Measurements from ENCODE around the gene MSX2. TPM values are rescaled to one million over a fixed set of nuclear protein-coding genes. Genes with fewer than 3 reads are reported as not detected.

Gene MSX2
- total and polyA plus RNA-seq, 2 donors (not counting 1 experiment from before 2014, with no cell fraction given) = not detected

DNA sequence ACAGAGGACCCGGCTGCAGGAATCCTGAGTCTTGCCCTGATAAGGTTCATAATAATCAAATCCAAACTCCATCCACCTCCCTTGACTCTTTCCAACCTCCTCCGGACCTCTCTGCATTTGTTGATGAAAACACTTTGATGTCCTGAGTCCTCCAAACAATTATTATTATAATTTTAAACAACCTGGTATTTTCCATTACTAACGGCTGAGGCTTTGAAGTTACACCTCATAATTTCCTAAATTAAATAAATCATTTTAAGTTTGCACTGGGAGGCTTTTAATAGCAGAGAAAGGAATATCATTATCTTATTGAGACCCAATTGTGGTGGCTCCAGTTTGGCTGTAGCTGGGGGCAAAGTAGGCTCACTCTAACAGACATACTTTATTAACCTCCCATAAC is 9.5 kb downstream of the MSX2 start:
- Histone ChIP-seq H2AFZ (ENCODE audit: insufficient read depth, low read depth, low read length, poor library complexity, severe bottlenecking) (no peak overlapping the region), H3K27ac (ENCODE audit: low read length in 2 of 2) (no peak overlapping the region), H3K9ac (ENCODE audit: low read length) (no peak overlapping the region), H3K4me3 (ENCODE audit: control extremely low read depth in 1 of 5, extremely low read depth in 1 of 5, insufficient read depth in 1 of 5, low read depth in 2 of 5, low read length in 4 of 5) (no peak overlapping the region), H4K20me1 (ENCODE audit: control insufficient read depth, insufficient read depth, low read length, poor library complexity, severe bottlenecking) (no peaks in the 10 kb centered on the region), H3K79me2 (ENCODE audit: control insufficient read depth, insufficient read depth, low read length) (no peaks in the 10 kb centered on the region), H3K9me3 (ENCODE audit: control extremely low read depth in 1 of 3, control insufficient read depth in 2 of 3, insufficient read depth in 1 of 3, low read length in 2 of 3) (peaks cover 0 to 28% (median 0%) of the 10 kb centered on the region in 3 donors), H3K27me3 (replicated peaks in 1 of 4; ENCODE audit: control extremely low read depth in 1 of 4, control insufficient read depth in 3 of 4, insufficient read depth in 4 of 4, low read length in 3 of 4) (peaks cover 0 to 60% (median 27%) of the 10 kb centered on the region in 4 experiments), H3K36me3 (replicated peaks in 1 of 2; ENCODE audit: control extremely low read depth in 1 of 2, control insufficient read depth in 1 of 2, extremely low read depth in 1 of 2, insufficient read depth in 2 of 2, low read length in 1 of 2) (no peaks in the 10 kb centered on the region), H3K4me2 (replicated peaks; ENCODE audit: low read depth, low read length, poor library complexity, severe bottlenecking) (no peak overlapping the region), H3K4me1 (ENCODE audit: control insufficient read depth in 2 of 2, insufficient read depth in 2 of 2, low read length in 2 of 2) (no peaks in the 10 kb centered on the region)
- Mint-ChIP-seq H3K4me3 (no peak overlapping the region), H3K4me1 (no peaks in the 10 kb centered on the region), H3K9me3 (ENCODE audit: insufficient read depth) (no peaks in the 10 kb centered on the region), H3K27ac (no peak overlapping the region), H3K27me3 (peaks cover 76% of the 10 kb centered on the region)
- ChIA-PET POLR2A (no interaction called here), CTCF (no interaction called here)
- no peak for ATAC-seq (ENCODE audit: low read depth)
- DNase-seq = no peak
- intact Hi-C loops (cut with micrococcal nuclease) = no loop called here
- TF ChIP-seq EZH2 (IDR thresholded peaks at IDR 0.05; ENCODE audit: borderline replicate concordance, insufficient read depth, low read depth, low read length, poor library complexity, severe bottlenecking) = no peak
- 14% methylated on average over 1 of the region's 3 CpGs for WGBS (ENCODE audit: insufficient coverage)

DNA sequence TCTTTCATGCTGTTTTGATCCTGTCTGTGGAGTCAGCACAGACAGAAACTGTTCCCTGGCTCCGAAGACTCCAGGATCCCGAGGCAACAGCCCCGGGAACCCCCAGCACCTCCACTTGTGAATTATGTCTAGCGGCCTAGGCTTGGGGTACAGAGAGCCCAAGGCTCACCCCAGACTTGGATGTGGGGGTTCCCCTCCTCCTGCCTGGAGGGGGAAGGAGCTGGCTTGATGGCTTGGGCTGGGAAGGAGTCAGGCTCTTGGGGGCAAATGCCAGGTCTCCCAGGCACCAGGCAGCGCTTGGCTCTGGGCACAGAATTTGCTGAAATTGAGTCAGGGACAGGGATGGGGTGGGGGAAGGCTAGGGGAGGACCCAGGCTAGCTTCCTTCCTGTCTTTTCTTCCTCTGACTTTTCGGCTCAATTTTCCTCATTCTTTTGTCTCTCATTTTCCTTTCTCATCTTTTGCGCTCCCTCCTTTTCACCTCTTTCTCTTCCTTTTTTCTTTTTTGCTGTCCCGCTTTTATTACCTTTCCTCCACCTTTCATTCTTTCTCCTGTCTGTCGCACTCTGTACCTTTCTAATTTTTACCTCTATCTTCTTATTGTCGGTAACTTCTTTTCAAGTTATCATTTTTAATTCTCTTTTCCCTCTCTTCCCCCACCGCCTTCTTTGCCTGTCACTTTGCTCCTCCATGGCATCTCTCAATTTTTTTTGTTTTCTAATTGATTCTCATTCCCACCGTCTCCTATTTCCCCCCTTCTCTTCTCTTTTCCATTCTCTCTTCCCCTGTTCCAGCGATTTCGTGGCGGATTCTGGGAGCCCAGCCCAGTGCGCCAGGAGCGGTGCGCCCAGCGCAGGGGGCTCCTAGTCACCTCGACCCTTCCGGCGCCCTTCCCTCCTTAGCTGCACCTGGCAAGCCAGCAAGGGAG is 10.5 kb downstream of the MSX2 start:
- no peak for ATAC-seq (ENCODE audit: low read depth)
- WGBS (ENCODE audit: insufficient coverage) = 24% methylated on average over 17 of the region's 22 CpGs
- Mint-ChIP-seq H3K27ac (no peak overlapping the region), H3K27me3 (peaks cover 69% of the 10 kb centered on the region), H3K4me3 (no peak overlapping the region), H3K4me1 (no peaks in the 10 kb centered on the region), H3K9me3 (ENCODE audit: insufficient read depth) (no peaks in the 10 kb centered on the region)
- no peak for DNase-seq
- intact Hi-C loops (cut with micrococcal nuclease) = no loop called here
- H3K79me2 ChIP-seq (ENCODE audit: control insufficient read depth, insufficient read depth, low read length) = no peaks in the 10 kb centered on the region
- no peak overlapping the region for H3K4me3 ChIP-seq (ENCODE audit: control extremely low read depth in 1 of 5, extremely low read depth in 1 of 5, insufficient read depth in 1 of 5, low read depth in 2 of 5, low read length in 4 of 5)
- peaks cover 0 to 54% (median 27%) of the 10 kb centered on the region in 4 experiments for H3K27me3 ChIP-seq (replicated peaks in 1 of 4; ENCODE audit: control extremely low read depth in 1 of 4, control insufficient read depth in 3 of 4, insufficient read depth in 4 of 4, low read length in 3 of 4)
- POLR2A ChIA-PET = no interaction called here
- no peak for TF ChIP-seq EZH2 (IDR thresholded peaks at IDR 0.05; ENCODE audit: borderline replicate concordance, insufficient read depth, low read depth, low read length, poor library complexity, severe bottlenecking)
- TF ChIP-seq, protein P1, sequence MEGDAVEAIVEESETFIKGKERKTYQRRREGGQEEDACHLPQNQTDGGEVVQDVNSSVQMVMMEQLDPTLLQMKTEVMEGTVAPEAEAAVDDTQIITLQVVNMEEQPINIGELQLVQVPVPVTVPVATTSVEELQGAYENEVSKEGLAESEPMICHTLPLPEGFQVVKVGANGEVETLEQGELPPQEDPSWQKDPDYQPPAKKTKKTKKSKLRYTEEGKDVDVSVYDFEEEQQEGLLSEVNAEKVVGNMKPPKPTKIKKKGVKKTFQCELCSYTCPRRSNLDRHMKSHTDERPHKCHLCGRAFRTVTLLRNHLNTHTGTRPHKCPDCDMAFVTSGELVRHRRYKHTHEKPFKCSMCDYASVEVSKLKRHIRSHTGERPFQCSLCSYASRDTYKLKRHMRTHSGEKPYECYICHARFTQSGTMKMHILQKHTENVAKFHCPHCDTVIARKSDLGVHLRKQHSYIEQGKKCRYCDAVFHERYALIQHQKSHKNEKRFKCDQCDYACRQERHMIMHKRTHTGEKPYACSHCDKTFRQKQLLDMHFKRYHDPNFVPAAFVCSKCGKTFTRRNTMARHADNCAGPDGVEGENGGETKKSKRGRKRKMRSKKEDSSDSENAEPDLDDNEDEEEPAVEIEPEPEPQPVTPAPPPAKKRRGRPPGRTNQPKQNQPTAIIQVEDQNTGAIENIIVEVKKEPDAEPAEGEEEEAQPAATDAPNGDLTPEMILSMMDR (IDR thresholded peaks at IDR 0.05) = no peak
- H2AFZ ChIP-seq (ENCODE audit: insufficient read depth, low read depth, low read length, poor library complexity, severe bottlenecking) = no peak overlapping the region
- no peaks in the 10 kb centered on the region for H3K4me1 ChIP-seq (ENCODE audit: control insufficient read depth in 2 of 2, insufficient read depth in 2 of 2, low read length in 2 of 2)
- H3K9ac ChIP-seq (ENCODE audit: low read length) = no peak overlapping the region
- H3K27ac ChIP-seq (ENCODE audit: low read length in 2 of 2) = no peak overlapping the region
- no peaks in the 10 kb centered on the region for H4K20me1 ChIP-seq (ENCODE audit: control insufficient read depth, insufficient read depth, low read length, poor library complexity, severe bottlenecking)
- no peaks in the 10 kb centered on the region for H3K36me3 ChIP-seq (replicated peaks in 1 of 2; ENCODE audit: control extremely low read depth in 1 of 2, control insufficient read depth in 1 of 2, extremely low read depth in 1 of 2, insufficient read depth in 2 of 2, low read length in 1 of 2)
- CTCF ChIA-PET = no interaction called here
- peaks cover 0 to 28% (median 0%) of the 10 kb centered on the region in 3 donors for H3K9me3 ChIP-seq (ENCODE audit: control extremely low read depth in 1 of 3, control insufficient read depth in 2 of 3, insufficient read depth in 1 of 3, low read length in 2 of 3)
- no peak overlapping the region for H3K4me2 ChIP-seq (replicated peaks; ENCODE audit: low read depth, low read length, poor library complexity, severe bottlenecking)
